Endothelial cell of umbilical vein (primary cell): Measurements from ENCODE around the gene DGLUCY.

Experiments
- CTCF ChIP-seq, 2 donors: IDR thresholded peaks; 1 replicate in 1 of 2; 2 replicates in 1 of 2; pipeline ENCODE4 v1.5.1; 2011; ENCODE audit warnings: low read length in 2 of 2, mild to moderate bottlenecking in 2 of 2, moderate library complexity in 2 of 2, control low read depth in 1 of 2, inconsistent platforms in 1 of 2, low read depth in 1 of 2; ENCODE audit not compliant: insufficient read depth in 1 of 2; ENCODE audit errors: extremely low read depth in 1 of 2
- EZH2 ChIP-seq: IDR thresholded peaks from 2 replicates; pipeline ENCODE4 v1.6.1; 2012; ENCODE audit warnings: borderline replicate concordance, low read depth, mild to moderate bottlenecking, moderate library complexity, low read length, inconsistent platforms; ENCODE audit not compliant: severe bottlenecking
- GATA2 ChIP-seq: IDR thresholded peaks from 2 replicates; pipeline ENCODE4 v1.7.0; 2011; ENCODE audit warnings: low read depth, mild to moderate bottlenecking, moderate library complexity, mixed read lengths, low read length; ENCODE audit not compliant: insufficient read length, insufficient read depth
- MAX ChIP-seq: IDR thresholded peaks from 2 replicates; pipeline ENCODE4 v1.6.1; 2011; ENCODE audit not compliant: insufficient read depth, insufficient read length
- POLR2A ChIP-seq: IDR thresholded peaks from 2 replicates; pipeline ENCODE4 v1.6.1; 2012; ENCODE audit warnings: low read depth, mild to moderate bottlenecking, control low read depth, low read length
- POLR2AphosphoS5 ChIP-seq: IDR thresholded peaks from 2 replicates; pipeline ENCODE4 v1.6.1; 2012; ENCODE audit warnings: low read depth, mild to moderate bottlenecking, control low read depth, low read length, moderate library complexity; ENCODE audit not compliant: insufficient read depth

GRCh38 chr14:91253795-91254323 lies 140.0 kb downstream of the DGLUCY start:
- TF ChIP-seq CTCF (IDR thresholded peaks at IDR 0.05; ENCODE audit: extremely low read depth in 1 of 2, insufficient read depth in 1 of 2, low read depth in 1 of 2, low read length in 2 of 2) = no peak
- TF ChIP-seq MAX = no peak
- no peak for TF ChIP-seq POLR2A
- no peak for TF ChIP-seq EZH2
- no peak for TF ChIP-seq POLR2AphosphoS5
- TF ChIP-seq GATA2 = no peak
